IPS-15b (cell line): Measurements from ENCODE around the gene PARD3B.

Experiments
- H3K27me3 ChIP-seq: one replicate; pipeline ENCODE4 v1.6.1; 2013; ENCODE audit warnings: low read length; ENCODE audit not compliant: control insufficient read depth, insufficient read depth
- H3K36me3 ChIP-seq: one replicate; pipeline ENCODE4 v1.6.1; 2013; ENCODE audit warnings: low read length; ENCODE audit not compliant: control insufficient read depth, insufficient read depth
- H3K4me1 ChIP-seq: one replicate; pipeline ENCODE4 v1.6.1; 2013; ENCODE audit warnings: mild to moderate bottlenecking, low read length; ENCODE audit not compliant: control insufficient read depth, insufficient read depth
- H3K4me3 ChIP-seq: one replicate; pipeline ENCODE4 v1.5.1; 2013; ENCODE audit warnings: low read depth, low read length
- H3K9ac ChIP-seq: one replicate; pipeline ENCODE4 v1.6.1; 2013; ENCODE audit warnings: low read depth, mild to moderate bottlenecking, low read length
- H3K9me3 ChIP-seq: one replicate; pipeline ENCODE4 v1.6.1; 2013; ENCODE audit warnings: mild to moderate bottlenecking, low read length; ENCODE audit not compliant: control insufficient read depth, insufficient read depth

Gene PARD3B

GRCh38 chr2:205390866-205391265, 845.6 kb downstream of the PARD3B start:
- Histone ChIP-seq H3K9ac (no peak overlapping the region), H3K4me1 (peaks cover 3% of the 10 kb centered on the region), H3K27me3 (no peaks in the 10 kb centered on the region), H3K4me3 (no peak overlapping the region), H3K36me3 (no peaks in the 10 kb centered on the region), H3K9me3 (no peaks in the 10 kb centered on the region)

GRCh38 chr2:205401511-205401910, 856.2 kb downstream of the PARD3B start:
- Histone ChIP-seq H3K4me3 (no peak overlapping the region), H3K36me3 (no peaks in the 10 kb centered on the region), H3K9me3 (no peaks in the 10 kb centered on the region), H3K9ac (no peak overlapping the region), H3K27me3 (no peaks in the 10 kb centered on the region), H3K4me1 (no peaks in the 10 kb centered on the region)

GRCh38 chr2:205402011-205402410, 856.7 kb downstream of the PARD3B start:
- Histone ChIP-seq H3K27me3 (no peaks in the 10 kb centered on the region), H3K36me3 (no peaks in the 10 kb centered on the region), H3K9me3 (no peaks in the 10 kb centered on the region), H3K9ac (no peak overlapping the region), H3K4me3 (no peak overlapping the region), H3K4me1 (no peaks in the 10 kb centered on the region)

GRCh38 chr2:205403244-205403825, 858.1 kb downstream of the PARD3B start:
- H3K4me1 ChIP-seq, result no peaks in the 10 kb centered on the region
- H3K4me3 ChIP-seq, result no peak overlapping the region
- H3K27me3 ChIP-seq, result no peaks in the 10 kb centered on the region
- no peak overlapping the region for H3K9ac ChIP-seq
- no peaks in the 10 kb centered on the region for H3K36me3 ChIP-seq
- H3K9me3 ChIP-seq, result no peaks in the 10 kb centered on the region

GRCh38 chr2:205405194-205405593, 859.9 kb downstream of the PARD3B start:
- Histone ChIP-seq H3K9me3 (no peaks in the 10 kb centered on the region), H3K4me1 (no peaks in the 10 kb centered on the region), H3K9ac (no peak overlapping the region), H3K36me3 (no peaks in the 10 kb centered on the region), H3K27me3 (no peaks in the 10 kb centered on the region), H3K4me3 (no peak overlapping the region)

- H3K4me1 ChIP-seq, result no peaks in the 10 kb centered on the region
- H3K36me3 ChIP-seq, result no peaks in the 10 kb centered on the region
- no peaks in the 10 kb centered on the region for H3K9me3 ChIP-seq
- no peaks in the 10 kb centered on the region for H3K27me3 ChIP-seq
- no peak overlapping the region for H3K4me3 ChIP-seq
- no peak overlapping the region for H3K9ac ChIP-seq
Measured at GRCh38 chr2:205405752-205406151, 860.5 kb downstream of the PARD3B start.

- H3K27me3 ChIP-seq, result no peaks in the 10 kb centered on the region
- H3K4me3 ChIP-seq, result no peak overlapping the region
- no peaks in the 10 kb centered on the region for H3K4me1 ChIP-seq
- H3K36me3 ChIP-seq, result no peaks in the 10 kb centered on the region
- no peak overlapping the region for H3K9ac ChIP-seq
- no peaks in the 10 kb centered on the region for H3K9me3 ChIP-seq
Measured at GRCh38 chr2:205407984-205408383, 862.7 kb downstream of the PARD3B start.

- H3K4me3 ChIP-seq, result no peak overlapping the region
- no peaks in the 10 kb centered on the region for H3K36me3 ChIP-seq
- H3K27me3 ChIP-seq, result no peaks in the 10 kb centered on the region
- H3K9me3 ChIP-seq, result no peaks in the 10 kb centered on the region
- no peak overlapping the region for H3K9ac ChIP-seq
- H3K4me1 ChIP-seq, result no peaks in the 10 kb centered on the region
Measured at GRCh38 chr2:205408696-205409095, 863.4 kb downstream of the PARD3B start.

- Histone ChIP-seq H3K9me3 (no peaks in the 10 kb centered on the region), H3K9ac (no peak overlapping the region), H3K4me1 (no peaks in the 10 kb centered on the region), H3K4me3 (no peak overlapping the region), H3K27me3 (no peaks in the 10 kb centered on the region), H3K36me3 (no peaks in the 10 kb centered on the region)
Measured at GRCh38 chr2:205409411-205409810, 864.1 kb downstream of the PARD3B start.

- Histone ChIP-seq H3K9ac (no peak overlapping the region), H3K9me3 (no peaks in the 10 kb centered on the region), H3K36me3 (no peaks in the 10 kb centered on the region), H3K4me1 (no peaks in the 10 kb centered on the region), H3K4me3 (no peak overlapping the region), H3K27me3 (no peaks in the 10 kb centered on the region)
Measured at GRCh38 chr2:205411558-205411957, 866.3 kb downstream of the PARD3B start.

GRCh38 chr2:205424326-205424725, 879.1 kb downstream of the PARD3B start:
- H3K27me3 ChIP-seq, result no peaks in the 10 kb centered on the region
- H3K4me3 ChIP-seq, result no peak overlapping the region
- no peaks in the 10 kb centered on the region for H3K4me1 ChIP-seq
- no peaks in the 10 kb centered on the region for H3K9me3 ChIP-seq
- H3K36me3 ChIP-seq, result no peaks in the 10 kb centered on the region
- no peak overlapping the region for H3K9ac ChIP-seq

GRCh38 chr2:205425102-205425501, 879.8 kb downstream of the PARD3B start:
- Histone ChIP-seq H3K9ac (no peak overlapping the region), H3K27me3 (no peaks in the 10 kb centered on the region), H3K9me3 (no peaks in the 10 kb centered on the region), H3K4me1 (no peaks in the 10 kb centered on the region), H3K4me3 (no peak overlapping the region), H3K36me3 (no peaks in the 10 kb centered on the region)
